HG03520 (cell line): Measurements from ENCODE around the gene POLR3GL.
"Not testable (repeated sequence)": the region's sequence is repeated elsewhere in the genome, so short reads cannot be mapped to it uniquely, and the experiment has no call there.

ENCODE experiments used
- ATAC-seq: cut with Tn5 transposase; IDR thresholded peaks from one replicate; pipeline ENCODE4 v1.9.1; 2021; ENCODE audit warnings: mild to moderate bottlenecking, moderate library complexity; ENCODE audit not compliant: unreplicated experiment

Gene POLR3GL

DNA sequence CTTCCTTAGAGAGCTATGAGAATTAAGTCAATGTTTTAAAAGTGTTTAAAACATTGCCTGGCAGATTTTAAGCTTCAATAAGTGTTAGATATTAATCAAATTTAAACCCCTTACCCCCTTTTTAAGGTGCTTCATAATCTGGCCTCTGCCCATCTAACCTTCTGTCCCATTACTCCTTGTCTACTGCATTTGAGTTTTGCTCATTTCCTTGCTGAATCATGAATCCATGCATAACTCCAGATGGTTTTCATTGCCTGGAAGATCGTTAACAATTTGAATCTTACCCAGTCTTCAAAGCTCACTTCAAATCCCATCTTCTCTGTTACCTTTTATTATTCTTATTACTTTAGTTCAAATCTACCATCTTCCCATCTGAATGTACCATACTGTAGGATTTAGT lies 52.4 kb downstream of the POLR3GL start:
- no peak for ATAC-seq

DNA sequence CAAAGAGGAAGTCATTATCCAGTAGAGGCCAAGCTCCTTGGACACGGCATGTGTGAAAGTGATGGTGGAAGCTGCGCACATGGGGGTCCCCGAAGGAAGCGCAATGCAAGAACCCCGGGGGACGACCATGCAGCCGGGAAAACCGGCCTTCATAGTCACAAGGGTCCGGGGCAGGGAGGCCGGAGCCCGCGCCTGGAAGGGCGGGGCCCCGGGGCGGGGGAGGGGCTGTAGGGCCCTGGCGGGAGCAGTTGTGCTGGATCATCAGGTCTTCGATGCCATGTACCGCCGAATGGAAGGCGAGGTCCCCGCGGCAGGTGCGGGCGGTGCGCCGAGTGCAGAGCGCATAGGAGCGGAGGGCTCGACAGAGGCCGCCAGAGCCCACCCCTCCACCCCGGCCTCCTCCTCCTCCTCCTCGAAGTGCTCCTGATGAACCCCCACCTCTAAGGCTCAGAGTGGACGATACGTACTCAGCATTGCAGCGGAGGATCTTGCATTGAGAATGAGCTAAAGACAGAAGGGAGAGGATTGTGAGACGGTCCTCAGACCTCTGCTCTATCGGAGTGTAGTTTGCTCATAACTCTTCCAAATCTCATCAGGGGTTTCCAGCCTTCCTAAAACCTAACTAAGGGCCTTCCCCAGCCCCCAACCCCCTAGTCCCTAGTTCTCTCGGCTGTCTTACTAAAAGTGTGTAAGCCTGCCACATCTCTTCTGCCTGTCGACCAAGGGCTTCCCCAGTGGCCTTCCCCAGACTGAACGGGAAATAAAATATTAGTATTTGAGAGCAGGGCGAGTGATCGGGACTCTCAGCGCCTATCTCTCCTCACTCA lies 55.0 kb downstream of the POLR3GL start:
- ATAC-seq = no peak

- no peak for ATAC-seq
These were observed 55.9 kb downstream of the POLR3GL start for GRCh38 chr1:146020058-146021049.

- ATAC-seq = no peak
These were observed 56.6 kb downstream of the POLR3GL start for GRCh38 chr1:146021050-146021445.

GRCh38 chr1:146021622-146022402 lies 57.3 kb downstream of the POLR3GL start, which contains the start of gene HJV:
HJV (minus strand) TSS chr1:146021735; CDS start chr1:146020231, 1,504 bp downstream.
- ATAC-seq = no peak

- no peak for ATAC-seq
These were observed 58.1 kb downstream of the POLR3GL start for GRCh38 chr1:146022403-146023127.

DNA sequence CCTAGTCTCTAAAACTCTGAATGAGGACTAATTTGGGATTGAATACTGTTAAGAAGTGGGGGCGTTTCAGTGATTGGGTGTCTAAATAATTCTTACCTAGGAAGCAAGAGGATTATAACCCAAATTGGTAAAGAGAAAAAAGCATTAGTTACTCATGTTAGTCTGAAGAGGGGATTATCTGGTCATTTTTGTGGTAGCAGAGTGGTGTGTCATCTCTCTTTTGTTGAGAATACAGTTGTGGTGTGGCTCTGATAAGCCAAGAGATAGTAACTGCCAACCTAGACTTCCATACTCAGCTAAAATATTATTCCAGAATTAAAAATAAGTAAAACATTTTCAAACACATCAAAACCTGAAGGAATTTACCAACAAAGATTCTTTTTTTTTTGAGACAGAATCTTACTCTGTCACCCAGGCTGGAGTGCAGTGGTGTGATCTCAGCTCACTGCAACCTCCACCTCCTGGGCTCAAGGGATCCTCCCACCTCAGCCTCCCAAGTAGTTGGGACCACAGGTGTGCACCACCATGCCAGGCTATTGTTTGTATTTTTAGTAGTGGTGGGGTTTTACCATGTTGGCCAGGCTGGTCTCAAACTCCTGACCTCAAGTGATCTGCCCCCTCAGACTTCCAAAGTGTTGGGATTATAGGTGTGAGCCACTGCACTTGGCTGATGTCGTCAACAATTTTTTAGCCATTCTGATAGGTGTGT lies 61.5 kb downstream of the POLR3GL start:
- ATAC-seq = not testable (repeated sequence)

GRCh38 chr1:146026650-146027049 lies 62.2 kb downstream of the POLR3GL start:
- ATAC-seq = not testable (repeated sequence)
